CD4-positive, alpha-beta T cell treated with Interleukin-15 for 4 hours (primary cell): ENCODE data around the gene CCDC30.

Source experiments
- DNase-seq: peaks from one replicate; pipeline ENCODE4 v3.0.0-alpha.2; 2020; ENCODE audit warnings: low spot score

The CCDC30 gene

DNA sequence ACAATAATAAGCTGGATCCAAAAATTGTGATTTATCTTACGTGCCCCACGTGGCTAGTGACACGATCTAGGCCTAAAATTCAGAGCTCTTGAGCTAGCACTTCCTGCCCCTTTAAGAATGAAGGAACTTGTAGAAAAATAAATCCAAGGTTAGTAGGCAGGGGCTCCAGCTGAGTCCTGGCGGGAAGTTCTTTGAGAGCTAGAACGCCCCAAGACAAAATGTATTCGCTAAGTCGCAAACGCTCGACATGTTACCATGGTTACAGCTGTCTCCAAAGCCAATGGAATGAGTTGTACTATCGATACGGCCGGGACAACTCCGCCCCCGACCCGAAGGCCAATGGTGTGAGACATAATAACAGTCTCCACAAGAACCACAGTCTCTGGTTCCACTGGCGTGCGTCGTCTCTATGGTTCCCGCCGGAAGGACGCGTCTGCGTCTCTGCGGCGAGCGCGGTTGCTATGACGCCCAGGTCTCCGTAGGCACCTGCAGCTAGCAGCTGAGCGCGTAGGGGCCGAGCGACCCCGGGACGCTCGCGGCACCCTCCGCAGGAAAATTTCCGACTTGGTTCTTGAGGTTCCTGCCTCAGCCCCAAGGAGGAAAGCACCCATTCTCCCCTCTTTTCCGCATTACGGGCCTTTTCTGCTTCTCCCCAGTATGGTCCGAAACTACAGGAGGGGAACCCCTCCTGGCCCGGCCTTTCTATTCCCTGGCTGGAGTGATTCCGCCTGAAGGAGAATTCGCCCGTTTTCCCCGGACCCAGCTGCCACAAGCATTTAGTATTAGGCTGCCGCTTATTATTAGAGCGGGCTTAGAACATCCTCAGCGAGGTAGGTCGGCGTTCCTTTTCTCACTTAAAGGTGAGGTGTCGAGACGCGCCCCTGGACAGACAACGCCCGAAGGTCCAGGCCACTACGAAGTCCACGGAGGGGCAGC lies at the start of gene CCDC30:
TSS of gene CCDC30 (plus strand) at position 459 of the 936 bp plus-strand sequence. CDS start 17,266 bp downstream, outside the sequence.
- peak; percentile 98 for DNase-seq

GRCh38 chr1:42414551-42415496 lies 48.3 kb upstream of the CCDC30 start:
- no peak for DNase-seq

GRCh38 chr1:42417166-42417565 lies 45.9 kb upstream of the CCDC30 start:
- DNase-seq = no peak

GRCh38 chr1:42418516-42418915 lies 44.6 kb upstream of the CCDC30 start:
- no peak for DNase-seq

- no peak for DNase-seq
Measured at GRCh38 chr1:42419126-42419821, 43.8 kb upstream of the CCDC30 start.

DNA sequence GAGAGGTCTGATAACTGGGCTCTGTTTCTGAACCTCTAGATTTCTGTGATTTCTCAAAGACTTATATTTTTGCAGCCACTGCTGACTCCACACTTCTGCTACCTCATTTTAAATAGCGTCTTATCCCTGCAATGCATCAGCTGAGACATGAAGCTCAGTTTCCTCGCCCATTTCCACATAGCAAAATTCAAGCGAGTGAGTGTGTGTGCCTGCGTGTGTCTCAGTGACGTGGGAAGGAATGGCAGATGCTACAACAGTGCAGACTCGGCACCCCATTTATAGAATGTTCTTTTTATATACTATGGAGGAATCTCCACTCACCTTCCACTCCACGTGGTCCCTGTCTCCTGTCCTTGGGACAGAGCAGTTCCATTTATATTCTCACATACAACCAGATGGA lies 43.0 kb upstream of the CCDC30 start:
- no peak for DNase-seq

DNA sequence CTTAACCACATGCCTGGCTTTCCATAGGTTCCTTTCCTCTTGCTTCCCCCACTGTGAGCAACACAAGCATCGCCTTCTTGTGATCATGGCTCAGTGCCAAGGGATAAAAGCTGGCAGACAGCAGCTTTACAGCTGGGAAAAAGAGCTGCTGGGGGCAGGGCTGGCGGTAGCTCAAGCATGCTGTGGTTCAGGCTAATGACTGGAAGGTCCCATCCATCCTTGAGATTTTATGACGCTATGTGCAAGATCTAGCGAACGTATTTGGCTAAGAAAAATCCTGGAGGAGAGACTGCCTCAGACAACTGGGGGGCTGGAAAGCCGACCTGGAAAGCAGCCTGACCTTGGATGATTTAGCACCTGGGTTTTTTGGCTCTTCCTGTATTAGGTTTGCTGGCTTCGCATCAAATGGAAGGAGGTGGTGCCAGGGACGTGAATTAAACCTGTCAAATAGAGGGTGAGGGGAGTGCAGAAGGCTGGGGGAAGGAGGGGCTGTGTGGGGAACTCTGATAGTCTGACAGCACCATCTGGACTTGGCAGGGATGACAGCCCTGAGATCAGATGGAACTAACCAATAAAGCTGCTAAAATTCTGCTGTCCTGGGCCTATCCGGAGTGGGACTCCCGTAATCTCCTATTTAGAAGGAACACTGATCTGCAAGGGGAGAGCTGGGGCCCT lies 42.0 kb upstream of the CCDC30 start:
- no peak for DNase-seq

DNA sequence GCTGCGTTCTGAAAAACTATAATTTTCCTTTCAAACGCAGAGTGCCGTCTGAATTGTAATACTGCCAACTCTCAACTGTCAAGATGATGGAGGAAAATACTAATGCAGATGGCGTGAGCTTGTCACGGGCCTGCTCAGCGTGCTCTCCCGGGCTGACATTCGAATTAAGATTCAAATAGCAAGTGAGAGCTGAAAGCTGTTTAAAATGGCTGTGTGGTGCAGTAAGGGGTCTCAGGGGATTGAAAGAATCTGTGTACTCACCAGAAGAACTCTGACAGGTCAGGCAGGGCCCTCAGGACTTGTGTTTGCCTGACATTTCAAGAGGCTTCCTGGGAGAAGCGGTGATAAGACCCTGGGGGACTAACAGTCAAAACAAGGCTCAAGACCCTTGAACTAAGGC lies 40.3 kb upstream of the CCDC30 start:
- DNase-seq = no peak

DNA sequence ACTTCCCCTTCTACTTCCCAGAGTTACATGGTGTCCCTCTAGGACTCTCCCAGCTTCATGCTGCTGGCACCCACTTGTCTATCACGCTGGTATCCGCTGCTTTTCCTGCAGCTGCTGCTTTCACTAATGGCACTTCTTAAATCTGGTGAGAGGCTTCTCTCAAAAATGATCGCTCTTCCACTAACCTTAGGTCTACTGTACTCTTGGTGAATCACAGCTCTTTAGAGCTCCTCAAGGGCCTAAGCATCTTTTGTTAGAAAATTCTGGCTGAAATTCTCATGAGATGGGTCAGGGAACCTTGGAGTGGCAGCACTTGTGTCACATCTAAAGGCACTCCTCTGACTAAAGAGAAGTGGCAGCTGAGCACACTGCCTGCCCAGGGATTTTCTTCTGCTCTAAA lies 39.4 kb upstream of the CCDC30 start:
- DNase-seq = no peak

DNA sequence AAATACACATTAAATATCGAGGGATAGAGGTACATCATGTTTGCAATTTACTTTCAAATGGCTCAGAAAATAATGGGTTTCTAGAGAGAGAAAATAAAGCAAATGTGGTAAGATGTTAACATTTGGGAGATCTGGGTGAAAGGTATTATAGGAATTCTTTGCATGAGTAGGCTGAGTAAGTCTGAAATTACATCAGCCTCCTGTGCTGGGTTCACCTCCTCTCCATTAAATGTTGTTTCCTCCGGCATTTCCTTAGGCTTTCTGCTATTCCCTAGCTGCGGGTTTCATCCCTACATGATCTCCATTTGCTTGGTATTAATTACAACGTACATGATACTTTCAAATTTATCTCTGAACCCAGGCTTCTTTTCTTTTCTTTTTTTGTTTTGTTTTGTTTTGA lies 38.9 kb upstream of the CCDC30 start:
- DNase-seq = no peak

- no peak for DNase-seq
Measured at GRCh38 chr1:42427240-42427639, 35.8 kb upstream of the CCDC30 start.

GRCh38 chr1:42429603-42430002 lies 33.5 kb upstream of the CCDC30 start:
- DNase-seq = no peak

DNA sequence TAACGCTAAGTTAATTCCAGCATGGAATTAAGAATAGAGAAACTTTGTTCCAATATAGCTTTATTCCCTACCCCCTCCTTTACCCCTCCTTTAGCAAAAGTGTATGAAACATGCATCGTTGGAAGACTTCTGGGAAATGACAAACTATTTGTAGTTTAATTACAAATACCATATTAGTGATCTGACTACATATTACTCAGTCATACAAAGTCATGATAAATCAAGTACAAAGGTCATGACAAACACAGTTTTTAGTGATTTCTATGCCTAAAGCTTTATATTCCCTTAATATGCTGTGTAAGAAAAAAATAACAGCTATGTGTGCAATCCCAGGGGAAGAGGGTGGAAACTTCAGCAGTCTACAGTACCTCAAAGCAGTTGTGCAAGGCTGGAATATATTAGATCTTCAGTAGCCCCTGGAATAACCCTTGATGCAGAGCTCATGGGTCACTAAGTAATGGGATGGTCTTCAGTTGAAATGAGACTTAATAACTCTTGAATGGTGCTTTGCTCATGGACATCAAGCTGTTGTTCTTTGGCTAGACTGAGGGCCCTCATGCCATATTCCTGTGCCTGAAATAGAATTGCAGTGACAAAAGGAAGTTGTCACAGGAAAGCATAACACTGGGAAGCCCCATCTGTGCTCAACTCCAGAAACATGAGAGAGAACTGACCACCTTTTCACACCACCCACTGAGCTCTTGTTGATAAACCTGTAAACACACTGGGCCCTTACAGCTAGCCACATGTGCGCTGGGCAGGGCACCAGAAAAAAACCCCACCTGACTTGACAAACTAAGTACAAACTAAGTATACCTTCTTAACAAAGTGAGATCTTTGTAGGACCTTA lies 32.6 kb upstream of the CCDC30 start:
- DNase-seq = no peak

- no peak for DNase-seq
Measured at GRCh38 chr1:42431514-42431913, 31.6 kb upstream of the CCDC30 start.

GRCh38 chr1:42432714-42433113 lies 30.4 kb upstream of the CCDC30 start:
- DNase-seq = no peak

- DNase-seq = no peak
Measured at GRCh38 chr1:42433369-42433768, 29.7 kb upstream of the CCDC30 start.

- DNase-seq = no peak
Measured at GRCh38 chr1:42434340-42434739, 28.7 kb upstream of the CCDC30 start.

DNA sequence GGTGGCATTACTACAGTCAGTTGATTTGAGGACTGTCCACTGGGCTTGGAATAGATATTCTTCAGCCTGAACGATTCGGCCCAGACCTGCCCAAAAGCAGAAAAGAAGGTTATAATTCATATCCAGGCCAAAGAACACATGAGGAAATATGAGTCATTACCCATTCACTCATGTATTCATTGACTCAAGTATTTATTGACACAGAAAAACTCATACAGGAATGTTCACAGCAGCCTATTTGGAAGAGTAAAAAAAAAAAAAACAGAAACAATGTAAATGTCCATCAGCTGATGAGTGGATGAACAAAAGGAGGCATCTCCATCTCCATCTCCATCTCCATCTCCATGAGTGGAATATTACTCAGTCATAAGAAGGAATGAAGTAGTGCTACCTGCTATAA lies 23.1 kb upstream of the CCDC30 start:
- DNase-seq = no peak

- DNase-seq = no peak
Measured at GRCh38 chr1:42442662-42443061, 20.4 kb upstream of the CCDC30 start.

GRCh38 chr1:42449256-42449655 lies 13.8 kb upstream of the CCDC30 start:
- DNase-seq = no peak

DNA sequence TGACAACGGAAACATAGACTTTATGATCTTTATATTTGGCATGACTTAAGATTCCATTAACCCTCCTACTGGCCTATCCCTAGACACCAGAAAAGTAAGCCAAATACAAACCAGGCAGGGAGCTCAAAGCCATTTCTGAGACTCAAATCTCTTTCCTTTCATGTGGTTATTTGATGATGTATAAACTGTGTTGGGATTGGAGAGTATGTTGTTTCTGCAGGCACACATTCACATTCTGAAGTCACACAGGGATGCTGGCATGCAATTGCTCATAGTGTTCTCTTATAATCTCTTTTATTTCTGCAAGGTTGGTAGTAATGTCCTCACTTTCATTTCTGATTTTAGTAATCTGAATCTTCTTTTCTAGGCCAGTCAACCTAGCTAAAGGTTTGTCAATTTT lies 13.0 kb upstream of the CCDC30 start:
- DNase-seq = no peak
